ENCODE data around the gene NCOA6. TPM values are rescaled to one million over a fixed set of nuclear protein-coding genes. Genes with fewer than 3 reads are reported as not detected.
"Not testable (repeated sequence)": the region's sequence is repeated elsewhere in the genome, so short reads cannot be mapped to it uniquely, and the experiment has no call there.

Gene NCOA6
- total RNA-seq, 1 donor from 2014 or later = 29.1 TPM

- intact Hi-C loops (cut with micrococcal nuclease) = loop anchor here (10.0 kb wide), 1 partner anchor 634 kb away; the partner anchor contains the start of gene CEP250
- no peaks in the 10 kb centered on the region for H3K27me3 Mint-ChIP-seq (ENCODE audit: insufficient read depth)
- no peak overlapping the region for H3K27ac Mint-ChIP-seq
- peaks cover 34% of the 10 kb centered on the region for H3K4me1 Mint-ChIP-seq (ENCODE audit: low read depth)
- no peak for DNase-seq (ENCODE audit: low spot score)
- peaks cover 8% of the 10 kb centered on the region for H3K36me3 Mint-ChIP-seq (ENCODE audit: low read depth)
- no peak overlapping the region for H3K4me3 Mint-ChIP-seq
- no peaks in the 10 kb centered on the region for H3K9me3 Mint-ChIP-seq
These were observed 4.5 kb downstream of the NCOA6 start for GRCh38 chr20:34820805-34821578.

- Mint-ChIP-seq H3K4me3 (no peak overlapping the region), H3K9me3 (no peaks in the 10 kb centered on the region), H3K36me3 (ENCODE audit: low read depth) (peaks cover 2% of the 10 kb centered on the region), H3K27ac (no peak overlapping the region), H3K4me1 (ENCODE audit: low read depth) (peaks cover 27% of the 10 kb centered on the region), H3K27me3 (ENCODE audit: insufficient read depth) (no peaks in the 10 kb centered on the region)
- intact Hi-C loops (cut with micrococcal nuclease) = no loop called here
- DNase-seq (ENCODE audit: low spot score) = no peak
These were observed 7.7 kb downstream of the NCOA6 start for GRCh38 chr20:34817801-34818200.

- no peaks in the 10 kb centered on the region for H3K9me3 Mint-ChIP-seq
- intact Hi-C loops (cut with micrococcal nuclease) = no loop called here
- H3K4me1 Mint-ChIP-seq (ENCODE audit: low read depth) = peaks cover 21% of the 10 kb centered on the region
- DNase-seq (ENCODE audit: low spot score) = no peak
- H3K4me3 Mint-ChIP-seq = no peak overlapping the region
- no peaks in the 10 kb centered on the region for H3K27me3 Mint-ChIP-seq (ENCODE audit: insufficient read depth)
- peaks cover 2% of the 10 kb centered on the region for H3K36me3 Mint-ChIP-seq (ENCODE audit: low read depth)
- no peak overlapping the region for H3K27ac Mint-ChIP-seq
These were observed 8.4 kb downstream of the NCOA6 start for GRCh38 chr20:34817072-34817471.

- H3K9me3 Mint-ChIP-seq = no peaks in the 10 kb centered on the region
- DNase-seq (ENCODE audit: low spot score) = no peak
- H3K4me3 Mint-ChIP-seq = no peak overlapping the region
- no peaks in the 10 kb centered on the region for H3K36me3 Mint-ChIP-seq (ENCODE audit: low read depth)
- intact Hi-C loops (cut with micrococcal nuclease) = no loop called here
- no peaks in the 10 kb centered on the region for H3K27me3 Mint-ChIP-seq (ENCODE audit: insufficient read depth)
- no peak overlapping the region for H3K27ac Mint-ChIP-seq
- peaks cover 7% of the 10 kb centered on the region for H3K4me1 Mint-ChIP-seq (ENCODE audit: low read depth)
These were observed 9.8 kb downstream of the NCOA6 start for GRCh38 chr20:34815636-34816035.

- Mint-ChIP-seq H3K9me3 (no peaks in the 10 kb centered on the region), H3K4me1 (ENCODE audit: low read depth) (peaks cover 12% of the 10 kb centered on the region), H3K4me3 (no peak overlapping the region), H3K27ac (no peak overlapping the region), H3K36me3 (ENCODE audit: low read depth) (no peaks in the 10 kb centered on the region), H3K27me3 (ENCODE audit: insufficient read depth) (no peaks in the 10 kb centered on the region)
- intact Hi-C loops (cut with micrococcal nuclease) = no loop called here
- DNase-seq (ENCODE audit: low spot score) = no peak
These were observed 16.9 kb downstream of the NCOA6 start for GRCh38 chr20:34808583-34808982.

- H3K27me3 Mint-ChIP-seq (ENCODE audit: insufficient read depth); H3K9me3 Mint-ChIP-seq; intact Hi-C loops (cut with micrococcal nuclease); H3K27ac Mint-ChIP-seq; DNase-seq (ENCODE audit: low spot score); H3K4me3 Mint-ChIP-seq; H3K36me3 Mint-ChIP-seq (ENCODE audit: low read depth): not testable (repeated sequence)
- H3K4me1 Mint-ChIP-seq (ENCODE audit: low read depth) = peaks cover 12% of the 10 kb centered on the region
These were observed 17.4 kb downstream of the NCOA6 start for GRCh38 chr20:34807944-34808465.

- Mint-ChIP-seq H3K4me1 (ENCODE audit: low read depth) (peaks cover 12% of the 10 kb centered on the region), H3K36me3 (ENCODE audit: low read depth) (peaks cover under 1% of the 10 kb centered on the region), H3K9me3 (no peaks in the 10 kb centered on the region), H3K4me3 (no peak overlapping the region), H3K27me3 (ENCODE audit: insufficient read depth) (no peaks in the 10 kb centered on the region), H3K27ac (no peak overlapping the region)
- DNase-seq (ENCODE audit: low spot score) = no peak
- intact Hi-C loops (cut with micrococcal nuclease) = no loop called here
These were observed 19.2 kb downstream of the NCOA6 start for GRCh38 chr20:34806255-34806654.

GRCh38 chr20:34798871-34799270 lies 26.6 kb downstream of the NCOA6 start:
- Mint-ChIP-seq H3K27ac (no peak overlapping the region), H3K27me3 (ENCODE audit: insufficient read depth) (no peaks in the 10 kb centered on the region), H3K9me3 (no peaks in the 10 kb centered on the region), H3K4me1 (ENCODE audit: low read depth) (peaks cover 14% of the 10 kb centered on the region), H3K36me3 (ENCODE audit: low read depth) (peaks cover 6% of the 10 kb centered on the region), H3K4me3 (no peak overlapping the region)
- intact Hi-C loops (cut with micrococcal nuclease) = no loop called here
- no peak for DNase-seq (ENCODE audit: low spot score)

GRCh38 chr20:34798328-34798727 lies 27.1 kb downstream of the NCOA6 start:
- Mint-ChIP-seq H3K27me3 (ENCODE audit: insufficient read depth) (no peaks in the 10 kb centered on the region), H3K27ac (no peak overlapping the region), H3K36me3 (ENCODE audit: low read depth) (peaks cover 6% of the 10 kb centered on the region), H3K4me3 (no peak overlapping the region), H3K4me1 (ENCODE audit: low read depth) (peaks cover 14% of the 10 kb centered on the region), H3K9me3 (no peaks in the 10 kb centered on the region)
- intact Hi-C loops (cut with micrococcal nuclease) = no loop called here
- no peak for DNase-seq (ENCODE audit: low spot score)

- no peaks in the 10 kb centered on the region for H3K27me3 Mint-ChIP-seq (ENCODE audit: insufficient read depth)
These were observed 28.1 kb downstream of the NCOA6 start for GRCh38 chr20:34797012-34797995.

GRCh38 chr20:34794006-34794585 lies 31.4 kb downstream of the NCOA6 start:
- Mint-ChIP-seq H3K4me3 (no peak overlapping the region), H3K9me3 (no peaks in the 10 kb centered on the region)
- intact Hi-C loops (cut with micrococcal nuclease) = no loop called here

More at GRCh38 chr20:34797012-34797995, 28.1 kb downstream of the NCOA6 start:
- intact Hi-C loops (cut with micrococcal nuclease) = no loop called here
- Mint-ChIP-seq H3K36me3 (ENCODE audit: low read depth) (peaks cover 6% of the 10 kb centered on the region), H3K9me3 (no peaks in the 10 kb centered on the region), H3K27ac (no peak overlapping the region), H3K4me3 (no peak overlapping the region), H3K4me1 (ENCODE audit: low read depth) (peaks cover 14% of the 10 kb centered on the region)
- no peak for DNase-seq (ENCODE audit: low spot score)

GRCh38 chr20:34792687-34793363 lies 32.6 kb downstream of the NCOA6 start:
- Mint-ChIP-seq H3K36me3 (ENCODE audit: low read depth) (peaks cover 2% of the 10 kb centered on the region), H3K4me1 (ENCODE audit: low read depth) (peaks cover 5% of the 10 kb centered on the region), H3K4me3 (no peak overlapping the region), H3K27ac (no peak overlapping the region), H3K9me3 (no peaks in the 10 kb centered on the region), H3K27me3 (ENCODE audit: insufficient read depth) (no peaks in the 10 kb centered on the region)
- no peak for DNase-seq (ENCODE audit: low spot score)
- intact Hi-C loops (cut with micrococcal nuclease) = no loop called here

More at GRCh38 chr20:34794006-34794585, 31.4 kb downstream of the NCOA6 start:
- Mint-ChIP-seq H3K36me3 (ENCODE audit: low read depth) (peaks cover 5% of the 10 kb centered on the region), H3K27me3 (ENCODE audit: insufficient read depth) (no peaks in the 10 kb centered on the region), H3K27ac (no peak overlapping the region), H3K4me1 (ENCODE audit: low read depth) (peaks cover 5% of the 10 kb centered on the region)
- no peak for DNase-seq (ENCODE audit: low spot score)
